ENCODE measurements around the gene TLNRD1.

DNA sequence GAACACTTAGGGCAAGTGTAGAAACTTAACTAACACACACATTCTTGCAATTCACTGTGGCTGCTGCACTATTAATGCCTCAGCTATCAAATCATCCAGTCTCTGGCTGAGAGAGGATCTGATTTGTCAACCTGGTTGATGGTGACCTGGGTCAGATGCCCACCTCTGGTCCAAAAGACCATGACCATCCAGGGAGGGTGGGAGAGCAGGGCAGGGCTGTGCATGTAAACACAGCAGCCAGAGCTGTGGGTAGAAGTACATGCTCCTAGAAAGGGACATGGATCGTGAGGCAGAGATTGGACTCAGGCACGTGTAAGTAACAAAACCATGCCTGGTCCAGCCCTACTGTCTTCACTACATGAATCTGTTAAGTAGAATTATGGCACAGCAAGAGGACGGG lies 28.4 kb upstream of the TLNRD1 start:
- TF ChIP-seq CTCF (IDR thresholded peaks at IDR 0.05) (no peak), POLR2A (IDR thresholded peaks at IDR 0.05) (no peak), POLR2AphosphoS5 (IDR thresholded peaks at IDR 0.05) (no peak)
